G401 (cell line): ENCODE measurements around the gene RTEL1. TPM values are rescaled to one million over a fixed set of nuclear protein-coding genes. Genes with fewer than 3 reads are reported as not detected.

Source experiments
- DNase-seq: peaks from one replicate; pipeline ENCODE4 v3.0.0-alpha.2; 2015; ENCODE audit warnings: low spot score
- in situ Hi-C: cut with HindIII; loops from 2 replicates; pipeline ENCODE4 v1.10.0; 2016; ENCODE audit warnings: low sequenced_read_pairs, mixed read lengths
- total RNA-seq: library from RNA; depleted of rRNA; stranded (reverse); fragments of >200 nt; shearing (Covaris generic); gene quantifications from 2 replicates; pipeline ENCODE4 v1.2.3, GENCODE V29; 2014

The RTEL1 gene
- total RNA-seq, 1 experiment from 2014 or later, result 18.7 TPM

DNA sequence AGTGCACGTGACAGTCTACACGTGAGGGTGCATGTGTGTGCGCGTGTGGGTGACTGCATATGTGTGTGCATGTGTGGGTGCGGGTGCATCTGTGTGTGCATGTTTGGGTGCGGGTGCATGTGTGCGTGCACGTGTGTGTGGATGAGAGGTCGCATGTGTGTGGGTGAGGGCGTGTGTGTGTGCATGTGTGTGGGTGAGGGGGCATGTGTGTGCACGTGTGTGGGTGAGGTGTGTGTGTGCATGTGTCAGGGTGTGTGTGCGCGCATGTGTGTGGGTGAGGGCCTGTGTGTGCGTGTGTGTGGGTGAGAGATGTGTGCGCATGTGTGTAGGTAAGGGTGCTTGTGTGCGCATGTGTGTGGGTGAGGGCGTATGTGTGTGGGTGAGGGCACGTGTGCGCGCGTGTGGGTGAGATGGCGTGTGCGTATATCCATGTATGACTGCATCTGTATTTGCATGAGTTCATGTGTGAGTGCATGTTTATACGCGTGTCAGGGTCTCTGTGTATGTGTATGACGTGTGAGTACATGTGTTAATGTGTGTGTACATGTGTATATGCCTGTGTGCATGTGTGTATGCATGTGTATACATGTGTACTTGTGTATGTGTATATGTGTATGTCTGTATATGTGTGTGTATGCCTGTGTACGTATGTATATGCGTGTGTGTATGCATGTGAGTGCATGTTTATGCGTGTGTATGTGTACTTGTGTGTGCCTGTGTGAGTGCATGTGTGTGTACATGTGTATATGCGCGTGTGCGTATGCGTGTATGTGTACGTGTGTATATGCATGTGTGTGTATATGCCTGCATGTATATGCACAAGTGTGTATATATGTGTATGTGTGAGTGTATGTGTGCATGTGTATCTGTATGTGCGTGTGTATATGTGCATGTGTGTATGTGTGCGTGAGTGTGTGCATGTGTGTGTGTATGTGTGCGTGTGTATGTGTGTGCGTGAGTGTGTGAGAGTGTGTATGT is 74.3 kb downstream of the RTEL1 start:
- in situ Hi-C loops, result no loop called here
- no peak for DNase-seq

DNA sequence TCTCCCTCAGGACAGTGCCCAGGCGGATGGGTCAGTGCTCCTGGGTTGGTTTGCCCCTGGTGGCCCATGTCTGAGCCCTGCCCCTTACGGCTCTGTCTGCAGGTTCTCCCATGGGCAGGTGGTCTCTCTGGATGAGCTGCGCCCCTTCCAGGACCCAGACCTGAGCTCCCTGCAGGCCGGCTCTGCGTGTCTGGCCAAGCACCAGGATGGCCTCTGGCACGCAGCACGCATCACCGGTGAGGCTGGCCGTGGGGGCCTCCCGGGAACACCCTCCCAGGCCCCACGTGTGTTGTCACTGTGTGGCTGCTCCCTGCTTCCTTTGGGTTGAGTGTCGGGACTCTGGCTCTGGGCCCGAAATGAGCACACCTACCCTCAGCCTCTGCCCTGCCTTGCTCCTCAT is 75.0 kb downstream of the RTEL1 start:
- in situ Hi-C loops, result no loop called here
- no peak for DNase-seq

GRCh38 chr20:63733579-63734081 is 75.5 kb downstream of the RTEL1 start:
- in situ Hi-C loops, result no loop called here
- DNase-seq, result no peak

GRCh38 chr20:63734111-63734945 is 76.2 kb downstream of the RTEL1 start:
- in situ Hi-C loops, result no loop called here
- no peak for DNase-seq

DNA sequence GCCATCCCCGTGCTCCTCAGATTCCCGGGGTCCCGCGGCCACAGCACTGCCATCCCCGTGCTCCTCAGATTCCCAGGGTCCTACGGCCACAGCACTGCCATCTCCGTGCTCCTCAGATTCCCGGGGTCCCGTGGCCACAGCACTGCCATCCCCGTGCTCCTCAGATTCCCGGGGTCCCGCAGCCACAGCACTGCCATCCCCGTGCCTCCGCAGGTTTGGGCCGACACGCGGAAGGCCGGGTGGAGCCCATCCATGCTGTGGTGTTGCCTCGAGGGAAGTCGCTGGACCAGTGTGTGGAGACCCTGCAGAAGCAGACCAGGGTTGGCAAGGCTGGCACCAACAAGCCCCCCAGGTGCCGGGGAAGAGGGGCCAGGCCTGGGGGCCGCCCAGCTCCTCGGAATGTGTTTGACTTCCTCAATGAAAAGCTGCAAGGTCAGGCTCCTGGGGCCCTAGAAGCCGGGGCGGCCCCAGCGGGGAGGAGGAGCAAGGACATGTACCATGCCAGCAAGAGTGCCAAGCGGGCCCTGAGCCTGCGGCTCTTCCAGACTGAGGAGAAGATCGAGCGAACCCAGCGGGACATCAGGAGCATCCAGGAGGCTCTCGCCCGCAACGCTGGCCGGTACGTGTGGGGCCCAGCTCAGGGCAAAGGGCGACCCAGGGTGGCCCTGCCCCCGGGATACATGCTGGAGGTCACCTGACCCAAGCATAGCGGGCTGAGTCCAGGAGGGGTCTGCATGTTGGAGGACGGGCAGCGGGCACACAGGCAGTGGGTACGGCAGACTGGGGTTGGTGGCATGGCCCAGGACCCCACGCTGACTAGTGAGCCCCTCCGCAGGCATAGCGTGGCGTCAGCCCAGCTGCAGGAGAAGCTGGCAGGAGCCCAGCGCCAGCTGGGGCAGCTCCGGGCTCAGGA is 77.1 kb downstream of the RTEL1 start:
- DNase-seq, result no peak
- in situ Hi-C loops, result no loop called here

- DNase-seq, result no peak
- in situ Hi-C loops, result no loop called here
These were observed 78.0 kb downstream of the RTEL1 start, which contains the start of gene LIME1 for GRCh38 chr20:63735859-63736718. LIME1 (plus strand) TSS chr20:63736664; CDS start chr20:63737550, 886 bp downstream.

GRCh38 chr20:63736893-63737694 is 79.0 kb downstream of the RTEL1 start:
- in situ Hi-C loops, result no loop called here
- no peak for DNase-seq

- DNase-seq, result no peak
- in situ Hi-C loops, result no loop called here
These were observed 79.5 kb downstream of the RTEL1 start for GRCh38 chr20:63737695-63737944.

DNA sequence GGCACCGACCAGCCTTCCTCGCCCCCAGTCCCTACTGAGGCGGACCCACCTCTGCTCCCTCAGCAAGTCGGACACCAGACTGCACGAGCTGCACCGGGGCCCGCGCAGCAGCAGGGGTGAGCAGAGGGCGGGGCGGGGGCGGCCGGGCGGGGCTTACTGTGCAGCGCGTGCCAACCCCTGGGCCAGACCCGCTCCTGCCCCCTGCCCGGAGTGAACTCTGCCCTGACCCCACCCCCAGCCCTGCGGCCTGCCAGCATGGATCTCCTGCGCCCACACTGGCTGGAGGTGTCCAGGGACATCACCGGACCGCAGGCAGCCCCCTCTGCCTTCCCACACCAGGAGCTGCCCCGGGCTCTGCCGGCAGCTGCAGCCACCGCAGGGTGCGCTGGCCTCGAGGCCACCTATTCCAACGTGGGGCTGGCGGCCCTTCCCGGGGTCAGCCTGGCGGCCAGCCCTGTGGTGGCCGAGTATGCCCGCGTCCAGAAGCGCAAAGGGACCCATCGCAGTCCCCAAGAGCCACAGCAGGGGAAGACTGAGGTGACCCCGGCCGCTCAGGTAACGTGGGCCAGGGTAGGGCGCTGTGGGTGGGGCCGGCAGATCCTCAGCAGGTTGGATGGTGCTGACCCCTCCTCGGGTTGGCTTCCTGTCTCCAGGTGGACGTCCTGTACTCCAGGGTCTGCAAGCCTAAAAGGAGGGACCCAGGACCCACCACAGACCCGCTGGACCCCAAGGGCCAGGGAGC is 80.0 kb downstream of the RTEL1 start:
- in situ Hi-C loops, result no loop called here
- DNase-seq, result no peak

DNA sequence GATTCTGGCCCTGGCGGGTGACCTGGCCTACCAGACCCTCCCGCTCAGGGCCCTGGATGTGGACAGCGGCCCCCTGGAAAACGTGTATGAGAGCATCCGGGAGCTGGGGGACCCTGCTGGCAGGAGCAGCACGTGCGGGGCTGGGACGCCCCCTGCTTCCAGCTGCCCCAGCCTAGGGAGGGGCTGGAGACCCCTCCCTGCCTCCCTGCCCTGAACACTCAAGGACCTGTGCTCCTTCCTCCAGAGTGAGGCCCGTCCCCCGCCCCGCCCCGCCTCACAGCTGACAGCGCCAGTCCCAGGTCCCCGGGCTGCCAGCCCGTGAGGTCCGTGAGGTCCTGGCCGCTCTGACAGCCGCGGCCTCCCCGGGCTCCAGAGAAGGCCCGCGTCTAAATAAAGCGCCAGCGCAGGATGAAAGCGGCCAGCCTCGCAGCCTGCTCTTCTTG is 80.6 kb downstream of the RTEL1 start:
- in situ Hi-C loops, result no loop called here
- peak; percentile 68 for DNase-seq

DNA sequence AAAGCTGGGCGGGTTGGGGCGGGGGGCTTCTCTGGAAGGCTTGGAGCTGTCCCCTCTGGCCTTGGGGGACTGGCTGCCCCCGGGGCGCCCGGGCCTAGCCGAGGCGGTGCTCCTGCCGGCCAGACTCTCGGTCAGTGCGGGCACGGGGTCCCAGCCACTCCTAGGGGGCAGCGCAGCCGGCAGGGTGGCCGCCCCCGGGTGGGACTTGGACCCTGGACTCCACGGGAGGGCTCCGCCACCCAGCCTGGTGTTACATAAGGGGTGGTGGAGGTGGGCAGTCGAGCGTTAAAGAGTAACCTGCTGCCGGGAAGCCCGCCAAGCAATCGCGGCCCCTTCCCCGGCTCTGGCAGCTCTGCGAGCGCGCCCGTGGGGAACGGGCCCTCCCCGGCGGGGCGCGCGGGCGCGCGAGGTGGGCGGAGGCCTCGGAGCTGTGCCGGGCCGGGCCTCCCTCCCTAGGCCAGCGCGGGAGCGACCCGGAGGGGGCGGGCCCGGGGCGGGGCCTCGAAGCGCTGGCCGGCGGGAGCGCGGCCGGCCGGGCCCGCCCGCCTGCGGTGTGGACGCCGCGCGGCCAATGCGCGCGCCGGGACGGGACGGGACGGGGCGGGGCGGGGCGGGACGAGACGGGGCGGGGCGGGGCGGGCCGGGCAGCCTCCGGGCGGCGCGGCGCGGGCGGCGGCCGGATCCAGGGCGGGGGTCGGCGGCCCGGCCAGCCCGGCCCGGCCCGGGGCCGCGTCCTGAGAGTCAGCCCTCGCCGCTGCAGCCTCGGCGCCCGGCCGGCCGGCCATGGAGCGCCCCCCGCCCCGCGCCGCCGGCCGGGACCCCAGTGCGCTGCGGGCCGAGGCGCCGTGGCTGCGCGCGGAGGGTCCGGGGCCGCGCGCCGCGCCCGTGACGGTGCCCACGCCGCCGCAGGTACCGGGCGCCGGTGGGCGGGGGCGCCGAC is 81.3 kb downstream of the RTEL1 start, which contains the start of gene SLC2A4RG:
TSS of gene SLC2A4RG (plus strand) at position 647 of the 940 bp plus-strand sequence. CDS start at position 784, 137 bp downstream.
- DNase-seq, result peak; percentile 81
- in situ Hi-C loops, result no loop called here

DNA sequence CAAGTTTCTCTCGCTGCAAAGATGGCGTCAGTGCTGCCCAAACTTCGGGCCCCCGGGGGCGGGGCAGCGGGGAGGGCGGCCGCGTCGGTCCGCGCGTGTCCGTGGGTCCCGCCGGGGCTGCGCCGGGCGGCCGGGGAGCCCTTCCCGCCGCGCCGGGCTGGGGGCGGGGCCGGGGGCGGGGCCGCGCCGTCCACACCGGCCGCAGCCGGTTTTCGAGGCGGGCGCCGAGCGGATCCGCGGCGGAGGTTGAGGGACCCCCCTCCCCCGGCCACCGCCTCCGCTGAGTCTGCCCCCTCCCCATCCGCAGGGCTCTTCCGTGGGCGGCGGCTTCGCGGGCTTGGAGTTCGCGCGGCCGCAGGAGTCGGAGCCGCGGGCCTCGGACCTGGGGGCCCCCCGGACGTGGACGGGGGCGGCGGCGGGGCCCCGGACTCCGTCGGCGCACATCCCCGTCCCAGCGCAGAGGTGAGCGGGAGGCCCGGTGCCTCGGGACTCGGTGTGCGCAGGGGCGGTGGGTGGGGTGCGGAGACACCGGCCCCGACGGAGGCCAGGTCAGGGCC is 82.0 kb downstream of the RTEL1 start:
- in situ Hi-C loops, result no loop called here

GRCh38 chr20:63740627-63741353 is 82.7 kb downstream of the RTEL1 start:
- DNase-seq, result peak; percentile 66
- in situ Hi-C loops, result no loop called here

More for the DNA sequence above, 82.0 kb downstream of the RTEL1 start:
- no peak for DNase-seq

DNA sequence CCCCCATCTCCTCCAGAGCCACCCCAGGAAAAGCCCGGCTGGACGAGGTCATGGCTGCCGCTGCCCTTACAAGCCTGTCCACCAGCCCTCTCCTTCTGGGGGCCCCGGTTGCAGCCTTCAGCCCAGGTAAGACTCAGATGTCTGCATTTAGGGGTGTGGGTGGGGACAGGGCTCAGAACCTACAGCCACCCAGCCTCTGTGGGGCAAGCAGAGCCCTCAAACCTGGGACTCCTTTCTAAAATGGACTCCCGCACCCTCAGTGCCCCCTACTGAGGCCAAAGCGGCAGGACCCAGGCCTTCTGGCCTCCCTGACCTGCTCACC is 83.2 kb downstream of the RTEL1 start:
- no peak for DNase-seq
- in situ Hi-C loops, result no loop called here
